Measurements from ENCODE around the gene CARHSP1.

DNA sequence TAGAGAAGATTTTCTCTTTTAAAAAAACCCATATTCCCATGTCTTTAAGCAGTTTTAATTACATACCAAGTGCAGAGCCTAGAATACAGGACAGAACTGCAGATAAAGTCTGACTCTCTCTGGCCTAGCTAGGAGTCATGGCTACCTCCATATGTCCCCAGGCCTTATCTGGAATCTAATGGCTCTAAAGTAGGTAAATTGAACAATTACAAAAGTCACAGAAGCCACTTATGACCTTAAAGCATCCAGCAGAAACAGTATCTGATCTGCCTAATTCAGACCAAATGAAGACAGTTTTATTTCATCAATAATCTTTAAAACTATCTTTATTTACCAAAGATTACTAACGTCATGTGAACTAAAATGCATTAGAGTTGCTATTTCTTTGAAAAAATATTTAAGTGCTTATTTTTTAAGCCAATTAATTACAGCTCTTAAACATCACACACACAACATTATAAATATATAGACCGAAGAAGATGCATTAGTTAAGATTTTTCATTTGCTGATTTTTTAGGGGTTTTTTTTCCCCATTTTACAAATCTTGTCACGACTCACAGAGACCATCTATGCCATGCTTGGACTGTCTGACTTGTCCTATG is 42.4 kb downstream of the CARHSP1 start:
- TF ChIP-seq CTCF (IDR thresholded peaks at IDR 0.05) (no peak), EP300 (IDR thresholded peaks at IDR 0.05) (no peak), PHF8 (IDR thresholded peaks at IDR 0.05; ENCODE audit: borderline replicate concordance, low read depth) (no peak), POLR2A (IDR thresholded peaks at IDR 0.05; ENCODE audit: low read length) (no peak), PBX3 (IDR thresholded peaks at IDR 0.05) (no peak), USF2 (IDR thresholded peaks at IDR 0.05) (no peak), HOXB5 (CRISPR knock-in tag; IDR thresholded peaks at IDR 0.05) (no peak), MAZ (IDR thresholded peaks at IDR 0.05; ENCODE audit: borderline replicate concordance, low read depth, low read length) (no peak), CBX2 (IDR thresholded peaks at IDR 0.05; ENCODE audit: borderline replicate concordance, low read depth) (no peak), NFE2L2 (conservative IDR thresholded peaks at IDR 0.05; ENCODE audit: low read length) (no peak), RAD21 (conservative IDR thresholded peaks at IDR 0.05 in 1 of 2, IDR thresholded peaks at IDR 0.05 in 1 of 2) (no peak), SMC3 (IDR thresholded peaks at IDR 0.05) (no peak), MAX (IDR thresholded peaks at IDR 0.05) (no peak)
- TF ChIP-seq, protein P1, sequence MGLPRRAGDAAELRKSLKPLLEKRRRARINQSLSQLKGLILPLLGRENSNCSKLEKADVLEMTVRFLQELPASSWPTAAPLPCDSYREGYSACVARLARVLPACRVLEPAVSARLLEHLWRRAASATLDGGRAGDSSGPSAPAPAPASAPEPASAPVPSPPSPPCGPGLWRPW (IDR thresholded peaks at IDR 0.05) = no peak
